GM18499 (cell line): Measurements from ENCODE around the gene VN1R5.
"Not testable (repeated sequence)": the region's sequence is repeated elsewhere in the genome, so short reads cannot be mapped to it uniquely, and the experiment has no call there.

ENCODE experiments used
- ATAC-seq: cut with Tn5 transposase; IDR thresholded peaks from one replicate; pipeline ENCODE4 v1.9.1; 2021; ENCODE audit warnings: moderate number of reproducible peaks; ENCODE audit not compliant: insufficient read depth, unreplicated experiment

The VN1R5 gene

DNA sequence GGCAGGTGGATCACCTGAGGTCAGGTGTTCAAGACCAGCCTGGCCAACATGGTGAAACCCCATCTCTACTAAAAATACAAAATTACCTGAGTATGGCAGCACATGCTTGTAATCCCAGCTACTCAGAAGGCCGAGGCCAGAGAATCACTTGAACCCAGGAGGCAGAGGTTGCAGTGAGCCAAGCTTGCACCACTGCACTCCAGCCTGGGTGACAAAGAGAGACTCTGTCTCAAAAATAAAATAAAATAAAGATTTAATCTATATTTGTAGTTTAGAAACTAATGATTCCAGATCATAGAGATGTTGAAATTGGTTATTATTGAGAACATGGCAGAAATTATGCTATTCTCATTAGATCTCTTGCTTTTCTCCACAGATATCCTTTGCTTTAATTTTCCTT lies at the start of gene VN1R5:
TSS of gene VN1R5 (plus strand) at position 301 of the 400 bp plus-strand sequence.
- not testable (repeated sequence) for ATAC-seq

DNA sequence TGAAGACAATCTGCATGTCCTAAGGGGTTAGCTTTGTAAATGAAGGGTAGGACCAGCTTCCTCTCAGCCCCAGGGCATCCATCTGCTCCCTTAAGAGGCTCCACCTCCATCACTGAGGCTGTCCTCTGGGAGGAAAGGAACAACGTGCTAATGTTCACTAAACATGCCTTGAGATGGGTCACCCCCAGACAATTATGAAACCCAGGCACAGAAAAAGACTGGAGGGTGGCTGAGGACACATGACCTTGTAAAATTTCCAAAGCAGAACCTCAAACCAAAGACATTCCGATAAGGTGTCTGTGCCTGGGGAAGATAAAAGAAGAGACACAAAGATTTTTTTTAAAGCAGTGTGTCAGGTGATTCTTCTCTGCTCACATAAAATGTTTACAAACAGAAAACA lies 46.5 kb upstream of the VN1R5 start:
- ATAC-seq, result no peak

GRCh38 chr1:247210062-247210375 lies 45.9 kb upstream of the VN1R5 start:
- ATAC-seq, result no peak

GRCh38 chr1:247210376-247211117 lies 45.3 kb upstream of the VN1R5 start:
- peak; percentile 81 for ATAC-seq

DNA sequence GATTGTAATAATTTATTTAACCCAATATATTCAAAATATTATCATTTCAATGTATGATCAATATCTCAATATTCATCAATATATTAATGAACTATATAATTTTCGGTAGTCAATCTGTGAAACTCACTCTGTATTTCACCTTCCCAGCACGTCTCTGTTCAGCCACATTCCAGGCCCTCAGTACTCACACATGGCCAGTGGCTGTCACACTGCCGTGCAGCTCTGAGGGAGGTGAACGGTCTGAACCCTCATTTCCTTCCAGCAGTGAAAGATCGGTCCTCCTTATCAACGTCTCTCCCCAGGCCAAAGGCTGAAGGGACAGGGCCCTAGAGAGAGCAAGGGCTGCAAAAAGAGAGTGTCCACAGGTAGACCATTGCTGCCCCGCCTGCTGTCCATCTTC lies 44.5 kb upstream of the VN1R5 start:
- no peak for ATAC-seq

DNA sequence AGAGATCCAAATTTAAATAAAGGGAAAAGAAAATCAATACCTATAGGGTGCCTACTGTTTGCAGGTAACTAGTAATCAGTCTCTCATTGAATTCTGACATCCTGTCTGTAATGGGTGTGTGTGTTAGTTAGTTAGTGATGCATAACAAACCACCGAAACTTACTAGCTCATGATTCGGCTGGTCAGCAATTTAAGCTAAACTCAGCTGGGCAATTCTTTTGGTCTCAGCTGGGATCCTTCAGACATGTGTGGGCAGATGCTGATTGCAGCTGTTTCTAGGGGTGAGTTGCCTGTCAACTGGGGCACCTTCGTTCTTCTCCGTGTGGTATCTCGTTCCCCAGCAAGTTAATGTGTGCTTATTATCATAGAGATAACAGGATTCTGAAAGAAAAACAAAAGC lies 43.9 kb upstream of the VN1R5 start:
- ATAC-seq, result peak; percentile 51

DNA sequence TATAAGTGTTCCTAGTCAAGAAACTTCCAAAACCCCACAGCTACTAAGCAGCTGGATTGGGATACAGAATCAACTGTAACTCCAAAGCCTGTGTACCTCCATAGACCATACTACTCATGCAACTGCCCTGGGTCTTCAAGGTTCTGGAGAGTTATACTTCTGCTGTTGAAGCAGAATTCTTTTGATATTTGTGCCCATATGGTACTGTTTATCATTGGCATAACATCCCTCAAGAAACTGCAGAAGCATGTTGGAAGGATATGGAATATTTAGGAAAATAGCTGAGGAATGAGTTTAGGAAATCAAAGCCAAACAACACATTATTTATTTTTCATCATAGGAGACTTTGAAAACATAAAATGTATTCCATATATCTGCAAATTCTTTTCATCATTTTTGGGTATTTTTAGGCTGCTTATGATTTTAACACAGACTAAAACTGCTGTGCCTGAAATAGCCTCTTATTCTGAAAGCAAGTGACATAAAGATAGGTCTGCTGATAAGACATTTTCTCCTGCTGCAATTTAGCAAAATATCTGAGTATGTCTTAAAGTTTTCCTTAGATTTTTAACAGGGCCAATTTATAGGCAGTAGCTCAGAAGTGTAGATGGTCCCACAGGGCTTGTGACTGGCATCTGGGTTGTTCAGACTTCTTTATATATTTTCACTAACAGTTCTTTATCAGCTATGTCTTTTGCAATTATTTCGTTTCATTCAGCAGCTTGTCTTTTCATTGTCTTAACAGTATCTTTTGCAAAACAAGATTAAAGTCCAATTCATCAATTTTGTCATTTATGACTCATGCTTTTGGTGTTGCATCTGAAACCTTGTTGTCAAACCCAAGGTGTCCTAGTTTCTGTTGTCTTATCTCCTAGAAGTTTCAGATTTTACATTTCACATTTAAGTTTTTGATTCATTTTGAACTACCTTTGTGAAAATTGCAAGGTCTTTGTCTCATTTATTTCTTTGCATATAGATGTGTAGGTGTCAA lies 43.0 kb upstream of the VN1R5 start:
- no peak for ATAC-seq

DNA sequence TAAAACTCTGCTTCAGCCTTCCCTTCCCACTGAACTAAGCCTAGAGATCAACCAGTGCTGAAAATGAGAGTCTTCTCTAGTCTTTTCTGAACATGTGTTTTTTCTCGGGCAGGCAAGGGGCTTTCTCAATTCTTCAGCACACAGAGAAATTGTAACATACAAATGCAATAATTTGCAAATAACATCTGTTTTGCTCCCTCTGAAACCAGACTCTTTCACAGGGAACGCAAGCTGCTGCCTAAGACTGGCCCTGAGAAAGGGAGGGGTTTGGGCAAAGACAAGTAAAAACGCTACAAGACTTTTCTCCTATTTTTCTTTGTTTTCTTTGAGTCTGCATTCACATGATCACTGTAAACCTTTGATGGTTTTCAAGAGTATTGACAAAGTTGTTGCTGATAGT lies 39.6 kb upstream of the VN1R5 start:
- ATAC-seq, result no peak

- ATAC-seq, result no peak
These were observed 37.7 kb upstream of the VN1R5 start for GRCh38 chr1:247218121-247218651.

- not testable (repeated sequence) for ATAC-seq
These were observed 35.6 kb upstream of the VN1R5 start for GRCh38 chr1:247220280-247220679.

DNA sequence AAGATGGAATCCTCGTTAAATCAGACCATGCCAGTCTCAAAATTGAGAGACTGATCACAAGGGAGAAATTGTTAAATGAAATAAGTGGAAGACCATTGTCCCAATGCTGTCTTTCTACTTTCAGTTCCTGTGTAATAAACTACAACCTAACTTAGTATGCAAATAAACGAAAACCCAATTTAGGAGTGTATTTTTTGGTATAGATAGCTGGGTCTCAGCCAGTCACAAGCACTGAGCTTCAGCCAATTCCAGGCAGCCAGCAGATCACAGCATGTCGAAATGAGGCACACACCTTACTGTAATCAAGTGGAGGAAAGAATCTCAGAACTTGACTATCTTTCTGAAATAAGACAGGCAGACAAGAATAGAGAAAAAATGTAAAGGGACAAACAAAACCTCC lies 33.0 kb upstream of the VN1R5 start:
- no peak for ATAC-seq

DNA sequence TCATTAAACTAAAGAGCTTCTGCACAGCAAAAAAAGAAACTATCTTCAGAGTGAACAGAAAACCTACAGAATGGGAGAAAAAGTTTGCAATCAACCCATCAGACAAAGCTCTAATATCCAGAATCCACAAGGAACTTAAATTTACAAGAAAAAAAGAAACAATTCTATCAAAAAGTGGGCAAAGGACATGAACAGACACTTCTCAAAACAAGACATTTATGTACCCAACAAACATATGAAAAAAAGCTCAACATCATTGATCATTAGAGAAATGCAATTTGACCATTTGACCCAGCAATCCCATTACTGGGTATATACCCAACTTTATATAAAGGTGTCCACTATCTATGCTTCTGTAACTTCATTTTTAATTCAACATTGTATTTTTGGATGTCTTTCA lies 31.1 kb upstream of the VN1R5 start:
- ATAC-seq, result no peak

- ATAC-seq, result no peak
These were observed 27.7 kb upstream of the VN1R5 start for GRCh38 chr1:247228133-247228532.

DNA sequence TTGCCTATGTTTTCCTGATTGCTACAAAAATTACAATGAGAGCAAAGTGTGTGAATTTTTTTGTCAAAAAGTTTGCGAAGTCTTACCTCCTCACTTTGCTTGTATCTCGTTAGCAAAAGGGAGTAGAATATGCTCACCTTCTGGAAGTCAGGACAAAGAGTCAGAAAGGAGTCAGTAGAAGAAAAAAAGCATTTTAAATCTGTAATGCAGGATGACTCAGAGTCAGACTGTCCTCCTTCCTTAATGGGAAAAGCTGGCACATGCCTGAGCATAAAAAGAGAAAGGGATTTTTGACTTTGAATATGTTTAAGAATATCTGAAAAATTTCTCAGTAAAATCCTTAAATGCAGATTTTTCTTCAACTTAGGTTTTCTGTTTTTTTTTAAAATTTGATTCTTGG lies 14.2 kb upstream of the VN1R5 start:
- ATAC-seq, result no peak

DNA sequence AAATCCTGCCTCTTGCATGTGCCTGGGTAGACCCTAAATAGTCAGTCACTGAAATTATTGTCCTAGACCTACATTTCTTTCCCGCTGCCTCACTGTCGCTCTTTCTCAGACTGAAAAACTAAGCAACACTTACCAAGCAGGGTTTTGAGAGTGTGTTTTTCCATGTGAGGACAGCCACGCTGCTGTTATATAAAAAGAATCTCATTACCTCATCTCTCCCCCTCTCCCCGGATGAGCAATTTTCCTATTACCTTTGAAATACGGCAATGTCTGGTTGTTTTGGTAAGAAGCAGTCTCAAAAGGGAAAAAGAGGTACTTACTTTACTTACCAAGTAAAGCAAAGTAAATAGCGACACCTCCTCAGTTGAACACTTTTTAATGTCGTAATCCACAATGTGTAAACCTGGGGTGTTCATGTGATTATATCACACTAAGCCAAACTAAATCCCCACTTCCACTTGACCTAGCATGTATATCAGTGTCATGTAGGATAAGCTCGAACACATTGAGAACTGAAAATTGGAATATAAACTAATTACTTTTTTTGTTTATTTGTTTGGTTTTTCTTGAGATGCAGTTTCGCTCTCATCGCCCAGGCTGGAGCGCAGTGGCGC lies 12.2 kb upstream of the VN1R5 start:
- ATAC-seq, result no peak

- no peak for ATAC-seq
These were observed 9.4 kb upstream of the VN1R5 start for GRCh38 chr1:247246325-247247115.

GRCh38 chr1:247247568-247247967 lies 8.3 kb upstream of the VN1R5 start:
- no peak for ATAC-seq

DNA sequence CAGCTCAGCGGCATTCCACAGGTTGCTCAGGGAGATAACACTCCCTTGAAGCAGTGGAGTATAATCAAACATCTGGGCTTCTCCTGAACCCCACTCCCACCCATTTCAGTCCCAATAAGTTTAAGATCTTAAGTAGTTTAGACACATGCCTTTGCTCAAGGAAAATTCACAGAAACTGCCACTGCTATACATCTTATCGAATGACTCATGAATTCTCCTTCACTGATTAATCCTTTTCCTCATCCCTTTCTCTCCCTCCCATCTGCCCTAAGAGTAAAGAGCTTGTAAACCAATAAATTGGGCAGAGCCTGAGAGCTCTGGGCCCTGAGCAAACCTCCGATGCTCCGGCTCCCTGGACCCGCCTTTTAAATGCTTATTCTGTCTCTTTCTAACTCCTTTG lies 10.2 kb downstream of the VN1R5 start:
- ATAC-seq, result no peak

- no peak for ATAC-seq
These were observed 12.6 kb downstream of the VN1R5 start for GRCh38 chr1:247268390-247269045.

- no peak for ATAC-seq
These were observed 13.3 kb downstream of the VN1R5 start for GRCh38 chr1:247269133-247269532.
